CD14-positive monocyte (primary cell): ENCODE results near the gene TFPI. TPM values are rescaled to one million over a fixed set of nuclear protein-coding genes. Genes with fewer than 3 reads are reported as not detected.

Experiments used
- DNase-seq, 3 donors: peaks; one replicate each; pipeline ENCODE4 v3.0.0-alpha.2; 2011 to 2022
- H2AFZ ChIP-seq: 2 replicates; pipeline ENCODE4 v1.6.0; 2012; ENCODE audit warnings: mild to moderate bottlenecking, low read depth, low read length, inconsistent platforms; ENCODE audit not compliant: insufficient read depth, poor library complexity, severe bottlenecking
- H3K27ac ChIP-seq, 2 donors: 1 replicate in 1 of 2; 2 replicates in 1 of 2; pipeline ENCODE4 v1.5.1; 2012 to 2013; ENCODE audit warnings: low read length in 2 of 2, control low read depth in 1 of 2, inconsistent platforms in 1 of 2, low read depth in 1 of 2, mild to moderate bottlenecking in 1 of 2
- H3K27me3 ChIP-seq, 2 donors: one replicate each; pipeline versions ENCODE4 v1.6.0 to v1.6.1; 2011 to 2013; ENCODE audit warnings: low read length in 2 of 2; ENCODE audit not compliant: control insufficient read depth in 2 of 2, insufficient read depth in 2 of 2
- H3K36me3 ChIP-seq, 2 donors: replicated peaks in 1 of 2; 1 replicate in 1 of 2; 2 replicates in 1 of 2; pipeline versions ENCODE4 v1.5.1 to v1.6.1; 2012 to 2013; ENCODE audit warnings: low read length in 2 of 2, control low read depth in 1 of 2, inconsistent platforms in 1 of 2, mild to moderate bottlenecking in 1 of 2; ENCODE audit not compliant: insufficient read depth in 2 of 2, control insufficient read depth in 1 of 2
- H3K4me1 ChIP-seq, 2 donors: 1 replicate in 1 of 2; 2 replicates in 1 of 2; pipeline versions ENCODE4 v1.5.1 to v1.6.1; 2012 to 2013; ENCODE audit warnings: low read length in 2 of 2, control low read depth in 1 of 2, inconsistent platforms in 1 of 2, mild to moderate bottlenecking in 1 of 2, moderate library complexity in 1 of 2; ENCODE audit not compliant: insufficient read depth in 2 of 2, control insufficient read depth in 1 of 2
- H3K4me2 ChIP-seq: replicated peaks from 2 replicates; pipeline ENCODE3; 2012; ENCODE audit warnings: low read length, moderate library complexity, mild to moderate bottlenecking; ENCODE audit not compliant: poor library complexity, severe bottlenecking; ENCODE audit errors: extremely low read depth
- H3K4me3 ChIP-seq, 3 experiments: fragments of 200-600 bp in 1 of 3; sonication (generic) in 1 of 3; replicated peaks in 1 of 3; 1 replicate in 2 of 3; 2 replicates in 1 of 3; pipeline ENCODE4 v1.5.1; 2011 to 2013; ENCODE audit warnings: low read length in 3 of 3, mild to moderate bottlenecking in 3 of 3, control low read depth in 2 of 3, low read depth in 2 of 3, inconsistent platforms in 1 of 3, moderate library complexity in 1 of 3
- H3K79me2 ChIP-seq: 2 replicates; pipeline ENCODE4 v1.6.0; 2012; ENCODE audit warnings: mild to moderate bottlenecking, control low read depth, inconsistent platforms, low read length, moderate library complexity; ENCODE audit not compliant: insufficient read depth
- H3K9ac ChIP-seq: 2 replicates; pipeline ENCODE4 v1.6.0; 2017; ENCODE audit warnings: low read length, mild to moderate bottlenecking; ENCODE audit not compliant: insufficient read depth, poor library complexity, severe bottlenecking
- H3K9me3 ChIP-seq, 2 donors: replicated peaks in 1 of 2; 1 replicate in 1 of 2; 2 replicates in 1 of 2; pipeline versions ENCODE4 v1.5.1 to v1.6.1; 2012 to 2013; ENCODE audit warnings: low read length in 2 of 2, control low read depth in 1 of 2; ENCODE audit not compliant: control insufficient read depth in 1 of 2, insufficient read depth in 1 of 2
- H4K20me1 ChIP-seq: 2 replicates; pipeline ENCODE4 v1.6.0; 2012; ENCODE audit warnings: mild to moderate bottlenecking, low read length, control low read depth, moderate library complexity; ENCODE audit not compliant: insufficient read depth
- H3K27ac Mint-ChIP-seq, 7 donors: one replicate each; pipeline ENCODE4 v1.8.0; 2020; ENCODE audit warnings: mild to moderate bottlenecking in 7 of 7, mixed read lengths in 7 of 7, moderate library complexity in 6 of 7, inconsistent platforms in 2 of 7
- H3K27me3 Mint-ChIP-seq, 3 donors: one replicate each; pipeline ENCODE4 v1.8.0; 2021 to 2022; ENCODE audit warnings: low read depth in 3 of 3, mild to moderate bottlenecking in 3 of 3, mixed read lengths in 3 of 3, moderate library complexity in 3 of 3, inconsistent platforms in 1 of 3
- H3K36me3 Mint-ChIP-seq, 2 donors: one replicate each; pipeline ENCODE4 v1.8.0; 2020; ENCODE audit warnings: mixed read lengths in 2 of 2, inconsistent platforms in 1 of 2, mild to moderate bottlenecking in 1 of 2
- H3K4me1 Mint-ChIP-seq: one replicate; pipeline ENCODE4 v1.8.0; 2020; ENCODE audit warnings: mild to moderate bottlenecking, mixed read lengths
- H3K4me3 Mint-ChIP-seq, 2 donors: one replicate each; pipeline ENCODE4 v1.8.0; 2020; ENCODE audit warnings: mild to moderate bottlenecking in 2 of 2, mixed read lengths in 2 of 2, moderate library complexity in 1 of 2
- H3K9me3 Mint-ChIP-seq, 7 donors: one replicate each; pipeline ENCODE4 v1.8.0; 2020 to 2022; ENCODE audit warnings: mixed read lengths in 7 of 7, mild to moderate bottlenecking in 6 of 7, moderate library complexity in 6 of 7, inconsistent platforms in 2 of 7
- CTCF ChIP-seq: fragments of 200-600 bp; IDR thresholded peaks from one replicate; pipeline ENCODE4 v1.8.0; 2022; ENCODE audit warnings: antibody characterized with exemption, mild to moderate bottlenecking
- WGBS: methylation state at CpG from one replicate; pipeline ENCODE4 v1.1.5; 2013; ENCODE audit warnings: missing lambda C conversion rate; ENCODE audit not compliant: insufficient coverage; 5-methylcytosine and 5-hydroxymethylcytosine counted together
- intact Hi-C, 2 donors: fragments of 100-400 bp; cut with micrococcal nuclease; formaldehyde crosslinking; loops; one replicate each; pipeline versions ENCODE4 v1.15.0 to v1.15.1; 2023
- polyA plus RNA-seq, 3 donors: library from polyadenylated mRNA; depleted of rRNA in 1 of 3; unstranded in 2 of 3; stranded (reverse) in 1 of 3; fragments of 300-500 nt in 2 of 3; fragments of >200 nt in 1 of 3; fragmentation: Illumina TruSeq in 2 of 3; gene quantifications; 1 replicate in 2 of 3; 2 replicates in 1 of 3; pipeline ENCODE4 v1.2.3, GENCODE V29; 2012 to 2021

TFPI gene
- polyA plus RNA-seq, 3 donors, result 0.46 TPM; not detected in 2

GRCh38 chr2:187523325-187523724 is 30.9 kb downstream of the TFPI start:
- no peak for DNase-seq
- H3K4me1 ChIP-seq, result no peaks in the 10 kb centered on the region
- H3K4me3 ChIP-seq, result no peak overlapping the region
- H3K4me1 Mint-ChIP-seq, result no peaks in the 10 kb centered on the region
- H3K27ac Mint-ChIP-seq, result no peak overlapping the region
- intact Hi-C loops, result no loop called here
- no peaks in the 10 kb centered on the region for H3K36me3 Mint-ChIP-seq
- H3K4me2 ChIP-seq, result no peak overlapping the region
- H3K27me3 Mint-ChIP-seq, result no peaks in the 10 kb centered on the region
- no peak overlapping the region for H2AFZ ChIP-seq
- H3K27me3 ChIP-seq, result no peaks in the 10 kb centered on the region
- no peak overlapping the region for H3K9ac ChIP-seq
- peaks cover 3 to 15% (median 9%) of the 10 kb centered on the region in 7 donors for H3K9me3 Mint-ChIP-seq
- H3K36me3 ChIP-seq, result no peaks in the 10 kb centered on the region
- H3K9me3 ChIP-seq, result peaks cover 0 to 15% of the 10 kb centered on the region in 2 donors
- no peak for TF ChIP-seq CTCF
- no peaks in the 10 kb centered on the region for H4K20me1 ChIP-seq
- H3K4me3 Mint-ChIP-seq, result no peak overlapping the region
- no peak overlapping the region for H3K27ac ChIP-seq
- H3K79me2 ChIP-seq, result no peaks in the 10 kb centered on the region

GRCh38 chr2:187520121-187520624 is 34.1 kb downstream of the TFPI start:
- H2AFZ ChIP-seq, result no peak overlapping the region
- H3K4me3 Mint-ChIP-seq, result no peak overlapping the region
- no peak overlapping the region for H3K27ac Mint-ChIP-seq

More at GRCh38 chr2:187520121-187520624, 34.1 kb downstream of the TFPI start:
- DNase-seq, result no peak
- intact Hi-C loops, result no loop called here
- 98% methylated on average over 5 of the region's 7 CpGs for WGBS
- H3K9ac ChIP-seq, result no peak overlapping the region
- no peaks in the 10 kb centered on the region for H3K27me3 ChIP-seq
- no peak overlapping the region for H3K27ac ChIP-seq
- Mint-ChIP-seq H3K4me1 (no peaks in the 10 kb centered on the region), H3K9me3 (peaks cover 9 to 25% (median 19%) of the 10 kb centered on the region in 7 donors), H3K36me3 (no peaks in the 10 kb centered on the region), H3K27me3 (no peaks in the 10 kb centered on the region)
- H4K20me1 ChIP-seq, result no peaks in the 10 kb centered on the region
- H3K9me3 ChIP-seq, result peaks cover 0 to 21% of the 10 kb centered on the region in 2 donors
- no peaks in the 10 kb centered on the region for H3K4me1 ChIP-seq
- H3K4me3 ChIP-seq, result no peak overlapping the region
- H3K79me2 ChIP-seq, result no peaks in the 10 kb centered on the region
- H3K4me2 ChIP-seq, result no peak overlapping the region
- TF ChIP-seq CTCF, result no peak
- no peaks in the 10 kb centered on the region for H3K36me3 ChIP-seq
